ENCODE data around the gene NINL.

GRCh38 chr20:25508083-25508770 is 77.1 kb downstream of the NINL start:
- no peak for TF ChIP-seq ZNF274 (IDR thresholded peaks at IDR 0.05; ENCODE audit: low read depth, low read length)
- no peak for TF ChIP-seq EZH2phosphoT487 (IDR thresholded peaks at IDR 0.05; ENCODE audit: borderline replicate concordance)
- no peak for TF ChIP-seq POLR2A (IDR thresholded peaks at IDR 0.05; ENCODE audit: borderline replicate concordance, extremely low read depth, insufficient read depth, insufficient read length)
- TF ChIP-seq, protein P1, sequence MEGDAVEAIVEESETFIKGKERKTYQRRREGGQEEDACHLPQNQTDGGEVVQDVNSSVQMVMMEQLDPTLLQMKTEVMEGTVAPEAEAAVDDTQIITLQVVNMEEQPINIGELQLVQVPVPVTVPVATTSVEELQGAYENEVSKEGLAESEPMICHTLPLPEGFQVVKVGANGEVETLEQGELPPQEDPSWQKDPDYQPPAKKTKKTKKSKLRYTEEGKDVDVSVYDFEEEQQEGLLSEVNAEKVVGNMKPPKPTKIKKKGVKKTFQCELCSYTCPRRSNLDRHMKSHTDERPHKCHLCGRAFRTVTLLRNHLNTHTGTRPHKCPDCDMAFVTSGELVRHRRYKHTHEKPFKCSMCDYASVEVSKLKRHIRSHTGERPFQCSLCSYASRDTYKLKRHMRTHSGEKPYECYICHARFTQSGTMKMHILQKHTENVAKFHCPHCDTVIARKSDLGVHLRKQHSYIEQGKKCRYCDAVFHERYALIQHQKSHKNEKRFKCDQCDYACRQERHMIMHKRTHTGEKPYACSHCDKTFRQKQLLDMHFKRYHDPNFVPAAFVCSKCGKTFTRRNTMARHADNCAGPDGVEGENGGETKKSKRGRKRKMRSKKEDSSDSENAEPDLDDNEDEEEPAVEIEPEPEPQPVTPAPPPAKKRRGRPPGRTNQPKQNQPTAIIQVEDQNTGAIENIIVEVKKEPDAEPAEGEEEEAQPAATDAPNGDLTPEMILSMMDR (IDR thresholded peaks at IDR 0.05 in 2 of 3, conservative IDR thresholded peaks at IDR 0.05 in 1 of 3; ENCODE audit: borderline replicate concordance in 1 of 3, insufficient read depth in 1 of 3, low read depth in 2 of 3, low read length in 2 of 3) = no peak
